BJ (cell line): ENCODE results near the gene PNKP. TPM values are rescaled to one million over a fixed set of nuclear protein-coding genes. Genes with fewer than 3 reads are reported as not detected.
A peak's percentile ranks its signal among the peaks of the same experiment; 100 is the strongest.

Experiments
- CTCF ChIA-PET: fragments of 350-600 bp; formaldehyde crosslinking; extraction: SDS; loops from one replicate; lab custom pipeline; 2021; ENCODE audit warnings: antibody characterized with exemption, inconsistent platforms; lab: Yijun Ruan, JAX
- POLR2A ChIA-PET: fragments of 300-600 bp; sonication (Branson Sonifier 250); formaldehyde crosslinking; extraction: SDS; loops from one replicate; lab custom pipeline; 2021; ENCODE audit warnings: antibody characterized with exemption; lab: Charles Lee
- DNase-seq: peaks from one replicate; pipeline ENCODE4 v3.0.0-alpha.2; 2011; ENCODE audit warnings: low read depth
- H3K27me3 ChIP-seq: 2 replicates; pipeline ENCODE4 v1.6.0; 2011; ENCODE audit warnings: low read length; ENCODE audit not compliant: control insufficient read depth, insufficient read depth
- H3K36me3 ChIP-seq: 2 replicates; pipeline ENCODE4 v1.5.1; 2011; ENCODE audit warnings: low read length; ENCODE audit not compliant: control insufficient read depth, insufficient read depth
- H3K4me3 ChIP-seq: 2 replicates; pipeline ENCODE4 v1.5.1; 2011; ENCODE audit warnings: low read depth, mild to moderate bottlenecking, control low read depth, low read length
- polyA plus RNA-seq: library from polyadenylated mRNA; depleted of rRNA; stranded (reverse); fragments of >200 nt; gene quantifications from 2 replicates; pipeline ENCODE4 v1.2.3, GENCODE V29; 2011
- TF ChIP-seq, protein P1 (sequence below): IDR thresholded peaks from 2 replicates; pipeline ENCODE4 v1.5.1; 2011; ENCODE audit warnings: low read depth, mild to moderate bottlenecking, control low read depth, inconsistent platforms, low read length, moderate library complexity; ENCODE audit not compliant: insufficient read depth

The PNKP gene
- polyA plus RNA-seq, 1 experiment = 28.9 TPM

- TF ChIP-seq, protein P1, sequence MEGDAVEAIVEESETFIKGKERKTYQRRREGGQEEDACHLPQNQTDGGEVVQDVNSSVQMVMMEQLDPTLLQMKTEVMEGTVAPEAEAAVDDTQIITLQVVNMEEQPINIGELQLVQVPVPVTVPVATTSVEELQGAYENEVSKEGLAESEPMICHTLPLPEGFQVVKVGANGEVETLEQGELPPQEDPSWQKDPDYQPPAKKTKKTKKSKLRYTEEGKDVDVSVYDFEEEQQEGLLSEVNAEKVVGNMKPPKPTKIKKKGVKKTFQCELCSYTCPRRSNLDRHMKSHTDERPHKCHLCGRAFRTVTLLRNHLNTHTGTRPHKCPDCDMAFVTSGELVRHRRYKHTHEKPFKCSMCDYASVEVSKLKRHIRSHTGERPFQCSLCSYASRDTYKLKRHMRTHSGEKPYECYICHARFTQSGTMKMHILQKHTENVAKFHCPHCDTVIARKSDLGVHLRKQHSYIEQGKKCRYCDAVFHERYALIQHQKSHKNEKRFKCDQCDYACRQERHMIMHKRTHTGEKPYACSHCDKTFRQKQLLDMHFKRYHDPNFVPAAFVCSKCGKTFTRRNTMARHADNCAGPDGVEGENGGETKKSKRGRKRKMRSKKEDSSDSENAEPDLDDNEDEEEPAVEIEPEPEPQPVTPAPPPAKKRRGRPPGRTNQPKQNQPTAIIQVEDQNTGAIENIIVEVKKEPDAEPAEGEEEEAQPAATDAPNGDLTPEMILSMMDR = no peak
- POLR2A ChIA-PET = no interaction called here
Measured at GRCh38 chr19:49872245-49873128, 5.1 kb upstream of the PNKP start.

DNA sequence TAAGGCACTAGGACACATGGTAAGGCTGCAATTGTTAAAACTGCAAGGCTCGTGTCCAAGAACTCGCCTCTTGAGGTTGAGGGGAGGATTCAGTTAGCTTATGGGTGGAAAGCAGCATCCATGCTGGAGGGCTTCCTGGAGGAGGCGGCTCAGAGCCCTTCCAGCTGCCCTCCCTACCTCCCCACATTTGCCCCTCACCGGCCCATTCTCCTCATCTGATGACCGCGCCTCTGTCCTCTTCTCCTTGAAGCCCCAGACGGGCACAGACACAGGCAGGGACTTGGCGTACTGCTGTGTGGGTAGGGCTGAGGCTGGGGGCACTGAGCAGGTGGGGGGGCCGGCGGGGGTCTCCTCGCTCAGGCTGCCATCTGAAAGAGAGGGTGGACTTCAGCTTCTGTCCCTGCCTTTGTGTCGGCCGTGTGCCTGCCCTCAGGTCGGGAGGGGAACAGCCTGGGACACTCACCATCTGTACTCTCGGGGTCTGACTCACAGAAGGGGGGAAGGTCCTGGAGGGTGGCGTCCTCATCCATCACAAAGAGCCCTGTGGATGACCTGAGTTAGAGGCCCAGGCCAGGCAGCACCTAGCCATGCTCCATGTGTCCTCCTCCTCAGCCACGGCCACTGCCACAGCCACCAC is 4.1 kb upstream of the PNKP start:
- CTCF ChIA-PET = no interaction called here
- Histone ChIP-seq H3K36me3 (peaks cover 3% of the 10 kb centered on the region; the same call in 1 of the 2 replicates), H3K4me3 (no peak overlapping the region), H3K27me3 (no peaks in the 10 kb centered on the region)
- POLR2A ChIA-PET = no interaction called here
- no peak for DNase-seq
- TF ChIP-seq, protein P1 = no peak

More at GRCh38 chr19:49872245-49873128, 5.1 kb upstream of the PNKP start:
- Histone ChIP-seq H3K27me3 (no peaks in the 10 kb centered on the region), H3K36me3 (peaks cover 3% of the 10 kb centered on the region; the same call in 1 of the 2 replicates), H3K4me3 (no peak overlapping the region)
- no peak for DNase-seq
- CTCF ChIA-PET = no interaction called here

DNA sequence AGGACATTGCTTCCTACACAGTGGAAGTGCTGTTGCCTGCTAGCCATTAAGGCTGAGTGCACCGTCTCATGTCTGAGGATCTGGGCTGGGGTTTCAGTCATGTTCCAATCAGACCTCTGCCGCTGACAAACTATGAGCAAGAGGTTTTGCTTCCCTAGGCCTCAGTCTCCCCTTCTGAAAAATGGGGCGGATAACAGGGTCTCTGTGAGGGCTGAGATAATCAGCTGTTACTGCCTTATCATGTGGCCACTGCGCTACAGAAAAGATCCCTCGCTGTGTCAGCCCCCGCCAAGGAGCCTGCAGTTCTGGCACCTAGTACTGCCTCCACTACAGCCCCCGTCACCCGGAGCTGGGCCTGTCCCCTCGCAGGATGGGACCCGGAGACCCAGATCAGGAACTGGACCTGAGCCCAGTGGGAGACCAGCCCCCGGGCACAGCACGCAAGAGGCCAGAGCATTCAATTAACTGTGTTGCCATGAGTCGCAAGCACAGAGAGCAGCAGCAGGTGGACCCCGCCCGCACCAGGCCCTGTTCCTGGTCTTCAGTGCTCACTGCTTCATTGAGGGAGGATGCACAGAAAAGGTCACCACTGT is 3.0 kb upstream of the PNKP start:
- CTCF ChIA-PET = no interaction called here
- no peaks in the 10 kb centered on the region for H3K27me3 ChIP-seq
- POLR2A ChIA-PET = interaction anchor here (0.6 kb wide), 1 partner anchor 397 kb away, joined by 3 read pairs; no protein-coding TSS in a partner anchor
- H3K36me3 ChIP-seq = peaks cover 3% of the 10 kb centered on the region; the same call in 1 of the 2 replicates
- peak overlapping the region; percentile 45 for H3K4me3 ChIP-seq
- DNase-seq = no peak
- TF ChIP-seq, protein P1 = no peak

DNA sequence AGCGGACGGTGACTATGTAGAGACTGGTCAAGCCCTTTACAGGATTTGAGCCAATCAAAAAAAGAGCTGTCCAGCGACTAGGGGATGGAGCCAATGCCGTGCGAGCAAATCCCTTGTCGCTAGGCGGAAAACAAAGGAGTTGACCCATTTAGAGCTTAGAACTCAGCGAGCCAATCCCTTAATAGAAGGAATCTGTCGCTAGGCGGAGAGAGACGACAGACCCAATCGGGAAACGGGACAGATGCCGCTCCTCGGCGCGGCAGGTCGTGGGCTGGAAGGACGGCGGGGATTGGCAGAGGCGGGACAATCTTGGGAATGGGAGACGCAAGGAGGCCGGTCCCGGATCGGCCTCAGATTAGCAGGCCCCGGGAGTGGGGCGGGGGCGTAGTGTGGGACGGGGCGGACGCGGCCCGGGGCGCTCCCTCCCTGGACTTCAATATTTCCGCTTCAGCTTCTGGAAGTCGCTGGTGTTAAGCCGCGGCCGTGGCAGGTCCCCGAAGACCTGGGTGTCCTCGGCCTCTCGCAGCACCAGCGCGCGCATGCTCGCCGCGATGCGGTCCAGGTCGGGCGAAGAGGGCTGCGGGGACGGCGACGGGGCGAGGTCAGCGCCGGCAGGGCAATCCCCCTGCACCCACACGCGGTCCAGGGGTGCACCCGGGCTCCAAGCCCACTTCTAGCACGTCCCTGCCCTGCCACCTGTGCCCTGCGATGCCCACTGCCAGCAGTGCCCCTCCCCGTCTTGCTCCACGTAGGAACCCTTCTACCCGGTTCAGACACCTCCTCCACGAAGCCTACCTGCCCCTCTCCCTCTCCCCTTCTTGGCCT is 2.3 kb upstream of the PNKP start:
- TF ChIP-seq, protein P1 = no peak
- ChIA-PET CTCF (no interaction called here), POLR2A (interaction anchor here (0.5 to 1.0 kb wide), 4 partner anchors 19 to 194 kb away, joined by 3 to 10 read pairs (median 4); no protein-coding TSS in a partner anchor)
- Histone ChIP-seq H3K4me3 (peak overlapping the region; percentile 45), H3K36me3 (peaks cover 5% of the 10 kb centered on the region), H3K27me3 (no peaks in the 10 kb centered on the region)
- DNase-seq = peak; percentile 100
